NOMO-1 treated with dmso at 0.1 percent for 144 hours (cell line): ENCODE data around the gene NDUFA6.
"Not testable (repeated sequence)": the region's sequence is repeated elsewhere in the genome, so short reads cannot be mapped to it uniquely, and the experiment has no call there.

Source experiments
- DNase-seq: peaks from one replicate; lab custom pipeline; 2025; ENCODE audit not compliant: unreplicated experiment; lab: John Stamatoyannopoulos, UW

The NDUFA6 gene

GRCh38 chr22:42114721-42115120 lies 24.1 kb upstream of the NDUFA6 start:
- no peak for DNase-seq

GRCh38 chr22:42112793-42113192 lies 22.2 kb upstream of the NDUFA6 start:
- not testable (repeated sequence) for DNase-seq

DNA sequence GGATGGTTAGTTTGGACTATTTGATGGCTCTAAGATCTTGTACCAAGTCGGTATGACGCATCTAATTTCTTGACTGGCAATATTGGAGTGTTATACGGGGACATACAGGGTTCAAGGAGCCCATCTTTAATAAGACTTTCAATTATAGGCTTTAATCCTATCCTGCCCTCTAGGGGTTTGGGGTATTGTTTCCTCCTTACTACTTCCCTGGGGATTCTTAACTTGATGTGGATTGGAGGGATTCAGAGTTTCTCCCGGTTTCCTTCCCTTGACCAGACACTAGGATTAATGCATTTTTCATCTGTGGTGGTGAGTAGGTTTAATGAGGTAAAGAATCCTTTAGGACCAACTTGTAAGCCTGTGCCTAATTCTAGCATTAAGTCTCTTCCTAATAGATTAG lies 21.2 kb upstream of the NDUFA6 start:
- no peak for DNase-seq

DNA sequence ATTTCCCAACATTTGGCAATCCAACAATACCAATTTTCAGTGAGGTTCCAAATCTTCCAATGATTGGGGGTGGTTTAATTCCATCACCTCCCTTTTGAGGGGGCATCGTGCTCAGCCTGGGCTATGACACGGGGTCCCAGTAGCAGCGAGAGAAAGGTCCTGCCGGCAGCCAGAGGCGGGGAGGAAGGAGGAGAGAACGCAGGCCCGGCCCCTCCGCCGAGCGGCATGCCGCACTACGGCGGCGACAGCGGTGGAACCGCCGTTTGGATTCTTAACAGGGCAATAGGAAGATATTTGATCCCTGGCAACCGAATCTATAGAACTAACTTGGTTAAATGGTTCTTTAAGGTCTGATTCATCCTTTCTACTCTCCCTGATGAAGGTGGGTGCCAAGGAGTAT lies 18.3 kb upstream of the NDUFA6 start:
- no peak for DNase-seq

DNA sequence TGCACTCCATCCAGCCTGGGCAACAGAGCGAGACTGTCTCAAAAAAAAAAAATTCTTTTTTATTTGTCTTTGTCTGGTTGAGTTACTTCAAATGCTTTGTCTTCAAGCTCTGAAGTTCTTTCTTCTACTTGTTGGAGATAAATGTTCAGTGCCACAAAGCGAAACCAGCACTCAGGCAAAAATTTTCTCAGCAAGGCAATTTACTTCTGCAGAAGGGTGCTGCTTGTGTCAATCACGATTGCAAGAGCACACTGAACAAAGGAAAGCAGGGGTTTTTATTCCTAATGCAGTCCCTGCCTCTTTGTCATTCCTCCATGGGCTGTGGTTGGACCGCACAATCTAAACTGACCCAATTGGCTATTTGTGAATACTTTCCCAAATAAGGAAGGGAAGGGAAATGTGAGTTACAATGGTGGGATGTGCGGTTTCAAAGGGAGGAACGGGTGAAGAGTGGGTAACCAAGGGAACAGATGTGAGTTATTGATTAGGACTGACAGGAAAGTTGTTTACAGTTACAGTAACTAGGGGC lies 13.8 kb upstream of the NDUFA6 start:
- DNase-seq: not testable (repeated sequence)

DNA sequence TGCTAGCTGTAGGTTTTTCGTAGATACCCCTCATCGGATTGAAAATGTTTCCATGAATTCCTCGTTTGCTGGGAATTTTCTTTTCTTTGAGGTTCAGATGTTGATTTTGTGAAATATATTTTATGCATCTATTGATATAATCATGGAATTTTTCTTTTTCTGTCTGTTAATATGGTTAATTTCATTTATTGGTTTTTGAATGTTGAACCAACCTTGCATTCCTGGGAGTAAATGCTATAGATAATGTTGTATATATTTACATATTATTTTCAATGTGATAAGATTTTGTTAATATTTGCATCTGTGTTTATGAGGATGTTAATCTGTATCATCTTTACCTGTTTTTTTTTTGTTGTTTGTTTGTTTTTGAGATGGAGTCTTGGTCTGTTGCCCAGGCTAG lies 10.6 kb upstream of the NDUFA6 start:
- DNase-seq: no peak

DNA sequence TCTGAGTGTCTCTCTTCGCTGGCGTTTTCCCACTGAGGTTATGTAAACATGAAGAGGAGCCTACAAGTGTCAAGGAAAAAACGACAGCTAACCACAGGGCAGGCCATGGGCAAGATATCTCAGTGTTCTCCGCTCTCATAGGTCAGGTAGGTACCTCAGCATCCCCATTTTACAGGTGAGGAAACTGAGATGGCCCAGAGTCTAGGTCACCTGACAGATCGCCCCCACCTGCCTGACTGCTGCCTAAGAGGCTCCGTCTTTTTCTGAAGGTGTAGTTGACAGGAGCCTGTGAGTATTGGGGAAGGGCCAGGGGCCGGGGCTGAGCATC lies 847 bp upstream of the NDUFA6 start:
- DNase-seq: no peak

GRCh38 chr22:42086051-42086450 lies 4.5 kb downstream of the NDUFA6 start:
- DNase-seq: no peak

DNA sequence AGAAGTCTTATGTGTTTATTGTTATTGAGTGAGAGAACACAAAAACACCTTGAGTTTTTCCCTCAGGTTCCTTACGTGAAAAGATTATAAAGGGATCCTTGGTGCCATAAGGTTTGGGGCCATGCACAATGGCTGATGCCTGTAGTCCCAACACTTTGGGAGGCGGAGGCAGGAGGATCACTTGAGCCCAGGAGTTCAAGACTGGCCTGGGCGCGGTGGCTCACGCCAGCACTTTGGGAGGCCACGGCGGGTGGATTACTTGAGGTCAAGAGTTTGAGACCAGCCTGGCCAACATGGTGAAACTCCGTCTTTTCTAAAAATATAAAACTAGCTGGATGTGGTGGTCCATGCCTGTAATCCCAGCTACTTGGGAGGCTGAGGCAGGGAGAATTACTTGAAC lies 5.7 kb downstream of the NDUFA6 start:
- no peak for DNase-seq

DNA sequence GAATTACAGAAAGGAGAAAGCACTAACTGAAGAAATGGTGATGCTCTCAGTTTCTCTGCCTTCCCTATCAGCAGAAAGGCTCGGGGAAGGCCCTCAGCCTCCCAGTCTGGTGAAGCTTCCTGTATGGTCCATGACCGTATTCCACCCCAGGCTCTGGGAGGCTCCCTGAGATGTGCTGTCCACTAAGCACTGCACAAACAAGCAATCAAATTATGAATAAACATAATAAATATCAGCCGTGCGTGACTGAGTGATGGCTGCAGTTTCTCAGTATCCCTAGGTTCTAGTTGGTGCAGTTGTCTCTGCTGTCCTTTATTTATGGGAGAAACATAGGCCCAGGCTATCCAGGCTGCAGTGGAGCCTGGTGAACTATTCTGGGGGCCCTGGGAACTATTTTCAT lies 7.5 kb downstream of the NDUFA6 start:
- no peak for DNase-seq

GRCh38 chr22:42080287-42080686 lies 10.3 kb downstream of the NDUFA6 start:
- DNase-seq: no peak

- DNase-seq: peak; percentile 97
Observed at GRCh38 chr22:42079319-42080251, 11.0 kb downstream of the NDUFA6 start, which contains the start of gene SMDT1. TSS of gene SMDT1 (plus strand) at chr22:42079700. CDS start at chr22:42079769, 69 bp downstream.

GRCh38 chr22:42078469-42079318 lies 11.9 kb downstream of the NDUFA6 start:
- no peak for DNase-seq

DNA sequence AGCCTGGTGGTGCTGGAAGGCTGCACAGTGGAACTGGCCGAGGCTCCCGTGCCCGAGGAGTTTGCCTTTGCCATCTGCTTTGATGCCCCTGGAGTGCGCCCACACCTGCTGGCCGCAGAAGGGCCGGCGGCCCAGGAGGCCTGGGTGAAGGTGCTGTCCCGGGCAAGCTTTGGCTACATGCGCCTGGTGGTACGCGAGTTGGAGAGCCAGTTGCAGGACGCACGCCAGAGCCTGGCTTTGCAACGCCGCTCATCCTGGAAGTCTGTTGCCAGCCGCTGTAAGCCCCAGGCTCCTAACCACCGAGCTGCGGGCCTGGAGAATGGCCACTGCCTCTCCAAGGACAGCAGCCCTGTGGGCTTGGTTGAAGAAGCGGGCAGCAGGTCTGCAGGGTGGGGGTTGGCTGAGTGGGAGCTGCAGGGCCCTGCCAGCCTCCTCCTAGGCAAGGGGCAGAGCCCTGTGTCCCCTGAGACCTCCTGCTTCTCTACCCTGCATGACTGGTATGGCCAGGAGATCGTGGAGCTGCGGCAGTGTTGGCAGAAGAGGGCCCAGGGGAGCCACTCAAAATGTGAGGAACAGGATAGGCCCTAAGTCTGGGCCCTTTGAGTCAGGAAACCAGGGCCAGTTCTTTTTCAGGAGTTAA lies 13.0 kb downstream of the NDUFA6 start:
- no peak for DNase-seq

DNA sequence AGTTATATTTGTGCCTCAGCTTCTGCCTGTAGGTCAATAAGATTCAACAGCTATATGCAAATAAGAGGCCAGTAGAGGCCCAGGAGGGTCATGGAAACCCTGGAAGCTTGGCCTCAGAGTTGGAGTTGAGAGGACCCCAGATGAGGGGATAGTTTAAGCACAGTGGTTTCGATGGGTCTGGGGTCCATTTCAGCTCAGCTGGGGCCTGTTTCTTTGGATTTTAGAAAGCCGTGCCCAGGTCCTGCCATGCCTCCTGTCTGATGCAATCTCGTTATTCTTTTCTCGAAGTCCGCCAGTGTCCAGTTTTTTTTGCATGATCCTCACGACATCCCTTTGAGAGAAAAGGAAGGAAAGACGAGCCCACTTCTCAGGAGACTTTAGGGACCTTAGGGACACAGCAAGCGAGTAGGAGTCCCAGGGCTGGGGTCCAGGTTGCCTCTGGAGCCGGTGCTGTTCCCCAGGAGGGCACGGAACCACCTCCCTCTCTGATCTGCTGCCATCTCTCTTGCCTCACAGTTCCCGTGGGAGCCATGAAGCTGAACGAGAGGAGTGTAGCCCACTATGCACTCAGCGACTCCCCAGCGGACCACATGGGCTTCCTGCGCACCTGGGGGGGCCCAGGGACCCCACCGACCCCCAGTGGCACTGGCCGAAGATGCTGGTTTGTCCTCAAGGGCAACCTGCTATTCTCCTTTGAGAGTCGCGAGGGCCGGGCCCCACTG lies 13.6 kb downstream of the NDUFA6 start:
- DNase-seq: no peak

DNA sequence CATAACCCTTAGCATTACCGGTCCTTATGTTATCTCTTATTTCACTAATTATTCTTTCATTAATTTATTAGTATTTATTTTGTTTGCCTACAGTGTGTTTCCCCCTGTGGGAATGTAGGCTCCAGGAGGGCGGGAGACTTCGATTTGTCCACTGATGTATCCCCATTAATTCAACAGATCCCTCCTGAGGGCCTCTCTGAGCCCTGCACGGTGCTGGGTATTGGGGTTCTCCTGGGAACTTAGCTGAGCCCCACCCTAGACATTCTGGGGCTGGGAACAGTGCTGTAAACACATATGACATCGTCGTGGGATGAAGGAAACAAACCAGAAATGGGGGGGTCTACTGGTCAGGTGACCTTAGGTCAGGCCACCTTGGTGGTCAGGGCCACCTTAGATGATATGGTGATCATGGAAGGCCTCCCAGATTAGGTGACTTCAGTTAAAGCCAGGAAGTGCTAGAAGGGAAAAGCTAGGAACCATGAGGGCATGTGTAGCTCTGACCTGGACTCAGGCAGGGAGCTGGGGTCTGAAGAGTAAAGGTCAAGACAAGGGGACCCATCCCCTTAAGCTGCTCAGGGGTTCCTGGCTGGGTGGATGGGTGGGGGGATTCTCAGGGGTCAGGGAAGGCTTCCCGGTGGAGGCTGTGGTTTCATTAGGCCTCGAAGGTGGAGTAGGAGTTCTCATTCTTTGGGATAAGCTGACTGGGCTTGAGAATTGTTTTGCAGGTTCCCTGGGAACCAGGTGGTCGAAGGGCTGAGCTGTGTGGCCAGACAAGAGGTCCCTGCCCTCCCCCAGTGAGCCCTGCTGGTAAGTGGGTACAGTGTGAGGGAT lies 15.5 kb downstream of the NDUFA6 start:
- no peak for DNase-seq

GRCh38 chr22:42074132-42074811 lies 16.3 kb downstream of the NDUFA6 start, which contains the start of gene PHETA2:
TSS of gene PHETA2 (plus strand) at chr22:42074248. CDS start at chr22:42077294, 3,046 bp downstream.
- peak; percentile 25 for DNase-seq

DNA sequence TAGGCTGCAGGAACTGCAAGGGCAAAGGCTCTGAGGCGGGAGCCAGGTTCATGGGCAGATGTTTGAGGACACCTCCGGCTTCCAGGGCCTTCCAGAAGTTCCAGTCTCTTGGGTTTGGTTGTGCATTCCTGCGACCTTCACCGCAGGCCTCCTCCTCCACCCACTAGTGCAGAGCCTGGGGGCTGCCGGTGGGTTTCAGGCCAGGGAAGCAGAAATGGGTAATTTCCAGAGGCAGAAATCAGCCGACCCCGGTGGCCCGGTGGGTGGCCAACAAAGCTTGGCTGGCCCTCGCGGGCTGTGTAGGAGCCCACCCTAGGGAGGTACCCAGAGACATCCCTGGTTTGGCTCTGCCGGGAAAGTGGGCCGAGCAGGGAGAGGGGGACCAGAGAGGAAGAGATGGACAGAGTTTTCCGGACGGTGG lies 16.9 kb downstream of the NDUFA6 start:
- DNase-seq: no peak
